Measurements from ENCODE around the gene THADA. TPM values are rescaled to one million over a fixed set of nuclear protein-coding genes. Genes with fewer than 3 reads are reported as not detected.

The THADA gene
- total and polyA plus RNA-seq, 2 donors: 11.8 to 20.6 TPM

DNA sequence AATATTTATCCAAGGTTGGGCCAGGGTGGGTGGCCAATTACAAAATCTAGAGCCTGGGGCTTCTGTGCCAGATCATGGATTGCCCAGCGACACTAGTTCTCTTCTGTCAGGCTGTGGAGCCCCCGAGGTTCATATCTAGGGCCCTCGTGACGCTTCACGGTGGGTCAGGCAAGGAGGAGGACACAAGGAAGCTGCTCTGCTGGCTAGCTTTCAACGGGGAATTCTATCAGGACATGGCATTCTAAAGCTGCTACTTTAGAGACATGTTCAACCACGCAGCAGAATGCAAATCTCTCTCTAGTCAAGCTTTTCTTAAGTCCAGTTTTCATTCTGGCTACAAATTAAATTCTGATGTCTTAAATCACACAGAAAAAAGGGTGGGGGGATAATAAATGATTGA is 180.2 kb downstream of the THADA start:
- peak overlapping the region in 1 of 2 donors; percentile 72 for H3K27ac ChIP-seq (ENCODE audit: low read depth in 1 of 2, low read length in 1 of 2)
- no peak for DNase-seq (ENCODE audit: low read depth in 6 of 9, low spot score in 9 of 9)
- peaks cover 5 to 16% of the 10 kb centered on the region in 2 donors for H3K4me1 ChIP-seq (ENCODE audit: control insufficient read depth in 2 of 2, insufficient read depth in 2 of 2, low read length in 2 of 2)
- no peak overlapping the region for H3K4me3 ChIP-seq (ENCODE audit: low read length in 2 of 2)
- no peaks in the 10 kb centered on the region for H3K27me3 ChIP-seq (ENCODE audit: control insufficient read depth in 2 of 2, insufficient read depth in 1 of 2, low read length in 1 of 2)
- H3K36me3 ChIP-seq (ENCODE audit: control insufficient read depth in 2 of 2, insufficient read depth in 2 of 2, low read length in 1 of 2): peaks cover 0 to 4% of the 10 kb centered on the region in 2 donors
- no peaks in the 10 kb centered on the region for H3K9me3 ChIP-seq (ENCODE audit: control insufficient read depth in 2 of 2, insufficient read depth in 1 of 2, low read length in 1 of 2)
- 85% methylated on average over 7 of the region's 7 CpGs for WGBS

DNA sequence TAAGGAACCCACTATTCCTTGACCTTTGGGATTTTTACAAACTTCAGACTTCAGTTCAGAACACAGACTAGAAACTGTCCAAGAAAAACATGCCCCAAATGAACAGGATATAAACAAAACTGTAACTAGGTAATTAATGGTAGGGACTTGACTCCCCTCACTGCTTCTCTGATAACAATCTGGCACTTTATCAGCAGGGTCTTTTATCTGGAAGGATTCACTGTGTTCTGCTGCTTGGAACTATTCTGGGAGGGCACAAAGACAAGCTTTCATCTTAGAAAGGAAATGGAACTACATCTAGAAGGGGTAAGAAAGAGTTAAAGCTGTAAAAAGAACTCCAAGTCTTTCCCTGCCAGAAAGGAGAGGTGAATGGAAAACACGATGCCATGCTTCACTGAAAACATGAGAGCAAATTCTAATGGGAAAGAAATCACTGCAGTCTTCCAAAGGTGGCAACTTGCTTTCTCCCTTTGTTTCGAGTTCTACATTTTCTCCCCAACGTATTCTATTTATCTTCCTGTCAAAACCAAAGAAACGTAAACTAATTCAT is 181.2 kb downstream of the THADA start:
- H3K27ac ChIP-seq (ENCODE audit: low read depth in 1 of 2, low read length in 1 of 2): no peak overlapping the region
- H3K36me3 ChIP-seq (ENCODE audit: control insufficient read depth in 2 of 2, insufficient read depth in 2 of 2, low read length in 1 of 2): peaks cover 0 to 4% of the 10 kb centered on the region in 2 donors
- DNase-seq (ENCODE audit: low read depth in 6 of 9, low spot score in 9 of 9): no peak
- H3K27me3 ChIP-seq (ENCODE audit: control insufficient read depth in 2 of 2, insufficient read depth in 1 of 2, low read length in 1 of 2): no peaks in the 10 kb centered on the region
- H3K4me3 ChIP-seq (ENCODE audit: low read length in 2 of 2): no peak overlapping the region
- H3K4me1 ChIP-seq (ENCODE audit: control insufficient read depth in 2 of 2, insufficient read depth in 2 of 2, low read length in 2 of 2): peaks cover 5 to 16% of the 10 kb centered on the region in 2 donors
- WGBS: 92% methylated on average over 4 of the region's 4 CpGs
- H3K9me3 ChIP-seq (ENCODE audit: control insufficient read depth in 2 of 2, insufficient read depth in 1 of 2, low read length in 1 of 2): no peaks in the 10 kb centered on the region

DNA sequence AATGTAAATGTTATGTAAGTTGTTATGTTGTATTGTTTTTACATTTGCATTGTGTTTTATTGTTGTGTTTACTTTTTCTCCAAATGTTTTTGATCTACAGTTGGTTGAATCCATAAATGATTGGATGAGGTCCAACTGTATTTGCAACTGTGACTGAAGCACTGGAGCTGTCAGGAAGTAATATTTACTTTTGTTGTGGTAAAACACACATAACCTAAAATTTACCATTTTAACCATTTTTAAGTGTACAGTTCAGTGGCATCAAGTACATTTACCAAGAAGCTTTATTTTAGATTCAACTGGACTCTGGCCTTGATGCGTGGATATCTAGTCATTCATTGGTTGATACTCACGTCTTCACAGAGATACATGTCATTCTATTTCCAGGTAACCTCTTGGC is 181.8 kb downstream of the THADA start:
- Histone ChIP-seq H3K36me3 (ENCODE audit: control insufficient read depth in 2 of 2, insufficient read depth in 2 of 2, low read length in 1 of 2) (peaks cover 0 to 4% of the 10 kb centered on the region in 2 donors), H3K4me3 (ENCODE audit: low read length in 2 of 2) (no peak overlapping the region), H3K4me1 (ENCODE audit: control insufficient read depth in 2 of 2, insufficient read depth in 2 of 2, low read length in 2 of 2) (peaks cover 5 to 14% of the 10 kb centered on the region in 2 donors), H3K27me3 (ENCODE audit: control insufficient read depth in 2 of 2, insufficient read depth in 1 of 2, low read length in 1 of 2) (no peaks in the 10 kb centered on the region), H3K9me3 (ENCODE audit: control insufficient read depth in 2 of 2, insufficient read depth in 1 of 2, low read length in 1 of 2) (no peaks in the 10 kb centered on the region), H3K27ac (ENCODE audit: low read depth in 1 of 2, low read length in 1 of 2) (no peak overlapping the region)
- no peak for DNase-seq (ENCODE audit: low read depth in 6 of 9, low spot score in 9 of 9)
- WGBS: 96% methylated on average over 2 of the region's 2 CpGs

DNA sequence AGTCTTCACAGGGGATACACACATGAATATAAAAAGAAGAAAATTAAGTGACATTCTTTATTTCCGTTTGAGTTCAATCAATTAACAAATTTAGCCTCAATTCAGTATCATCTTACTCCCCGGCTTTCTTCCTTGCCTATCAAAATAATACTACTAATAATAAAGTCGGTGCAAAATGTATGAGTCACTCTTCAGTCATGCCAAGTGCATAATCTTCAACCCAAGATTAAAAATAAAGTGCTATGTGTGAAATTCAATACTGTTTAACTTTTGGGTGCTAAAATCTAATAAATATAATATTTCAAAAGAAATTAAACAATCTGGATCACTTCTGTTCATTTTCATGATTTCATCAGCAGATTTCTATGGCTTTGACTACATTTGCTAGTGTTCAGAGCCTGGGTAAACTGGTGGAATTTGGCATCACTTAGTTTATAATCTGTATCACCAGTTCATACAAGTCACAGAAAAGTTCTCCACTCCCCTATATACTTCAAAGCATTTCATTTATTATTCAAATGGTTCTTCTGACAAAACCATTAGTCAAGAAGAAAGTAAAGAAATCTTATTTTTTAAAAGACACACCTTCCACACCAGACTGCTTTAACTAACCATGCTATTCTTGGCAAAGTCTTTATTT is 183.6 kb downstream of the THADA start:
- no peak overlapping the region for H3K27ac ChIP-seq (ENCODE audit: low read depth in 1 of 2, low read length in 1 of 2)
- 96% methylated on average over 3 of the region's 3 CpGs for WGBS

DNA sequence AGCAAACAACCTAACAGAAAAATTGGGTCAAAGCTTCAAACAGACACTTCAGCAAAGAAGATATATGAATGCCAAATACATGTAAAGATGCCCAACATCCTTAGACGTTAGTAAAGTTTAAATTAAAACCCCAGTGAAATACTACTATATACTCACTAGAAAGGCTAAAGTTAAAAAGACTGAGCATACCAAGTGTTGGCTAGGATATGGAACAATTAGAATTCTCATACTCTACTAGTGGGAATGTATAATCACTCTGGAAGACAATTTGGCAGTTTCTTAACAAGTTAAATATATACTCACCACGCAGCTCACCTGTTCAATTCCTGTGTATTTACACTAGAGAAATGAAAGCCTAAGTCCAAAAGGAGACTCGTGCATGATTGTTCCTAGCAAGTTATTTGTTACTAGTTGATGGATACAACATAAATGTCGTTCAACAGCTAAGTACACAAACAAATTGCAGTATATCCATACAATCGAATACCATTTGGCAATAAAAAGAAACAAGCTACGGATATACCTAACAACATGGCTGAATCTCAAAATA is 185.7 kb downstream of the THADA start:
- Histone ChIP-seq H3K4me1 (ENCODE audit: control insufficient read depth in 2 of 2, insufficient read depth in 2 of 2, low read length in 2 of 2) (peaks cover 4 to 5% of the 10 kb centered on the region in 2 donors), H3K27ac (ENCODE audit: low read depth in 1 of 2, low read length in 1 of 2) (no peak overlapping the region), H3K36me3 (ENCODE audit: control insufficient read depth in 2 of 2, insufficient read depth in 2 of 2, low read length in 1 of 2) (peaks cover 0 to under 1% of the 10 kb centered on the region in 2 donors), H3K9me3 (ENCODE audit: control insufficient read depth in 2 of 2, insufficient read depth in 1 of 2, low read length in 1 of 2) (no peaks in the 10 kb centered on the region), H3K27me3 (ENCODE audit: control insufficient read depth in 2 of 2, insufficient read depth in 1 of 2, low read length in 1 of 2) (no peaks in the 10 kb centered on the region), H3K4me3 (ENCODE audit: low read length in 2 of 2) (no peak overlapping the region)
- no peak for DNase-seq (ENCODE audit: low read depth in 6 of 9, low spot score in 9 of 9)
- 96% methylated on average over 6 of the region's 6 CpGs for WGBS

More for the DNA sequence above, 183.6 kb downstream of the THADA start:
- peaks cover 4 to 5% of the 10 kb centered on the region in 2 donors for H3K4me1 ChIP-seq (ENCODE audit: control insufficient read depth in 2 of 2, insufficient read depth in 2 of 2, low read length in 2 of 2)
- no peak for DNase-seq (ENCODE audit: low read depth in 6 of 9, low spot score in 9 of 9)
- no peak overlapping the region for H3K4me3 ChIP-seq (ENCODE audit: low read length in 2 of 2)
- peaks cover 0 to 4% of the 10 kb centered on the region in 2 donors for H3K36me3 ChIP-seq (ENCODE audit: control insufficient read depth in 2 of 2, insufficient read depth in 2 of 2, low read length in 1 of 2)
- H3K9me3 ChIP-seq (ENCODE audit: control insufficient read depth in 2 of 2, insufficient read depth in 1 of 2, low read length in 1 of 2): no peaks in the 10 kb centered on the region
- no peaks in the 10 kb centered on the region for H3K27me3 ChIP-seq (ENCODE audit: control insufficient read depth in 2 of 2, insufficient read depth in 1 of 2, low read length in 1 of 2)

DNA sequence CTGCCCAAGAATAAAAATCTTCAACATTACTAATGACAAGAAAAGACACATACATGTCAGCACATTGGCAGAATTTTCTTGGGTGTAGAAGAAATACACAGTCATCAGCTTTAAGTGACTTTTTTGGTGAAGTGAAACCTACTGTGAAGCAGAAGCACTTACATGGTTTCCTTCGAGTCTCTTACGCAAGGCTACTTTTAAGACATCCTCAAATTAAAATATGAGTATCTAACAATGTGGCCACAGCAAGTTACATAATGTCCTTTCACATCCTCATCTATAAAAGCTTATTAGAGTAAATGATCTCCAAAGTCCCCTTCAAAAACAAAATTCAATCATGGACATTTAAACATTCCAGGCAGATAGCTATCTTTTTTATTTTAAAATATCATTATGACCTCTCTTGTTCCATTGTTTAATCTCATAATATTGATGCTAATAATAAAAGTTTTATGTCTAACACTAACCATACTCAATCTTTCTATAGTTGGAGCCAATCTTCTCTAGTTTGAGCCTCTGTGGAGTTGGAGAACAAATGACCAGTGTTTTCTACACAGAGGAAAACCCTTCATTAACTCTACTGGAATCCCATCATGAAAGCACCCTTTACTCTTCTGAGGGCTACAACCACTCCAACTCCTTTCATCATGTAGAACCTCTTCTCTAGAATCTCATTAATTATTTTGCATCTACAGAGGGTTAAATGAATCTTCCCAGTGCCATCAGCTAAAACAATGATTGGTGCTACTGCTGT is 187.3 kb downstream of the THADA start:
- Histone ChIP-seq H3K27ac (ENCODE audit: low read depth in 1 of 2, low read length in 1 of 2) (peak overlapping the region in 1 of 2 donors; percentile 8), H3K9me3 (ENCODE audit: control insufficient read depth in 2 of 2, insufficient read depth in 1 of 2, low read length in 1 of 2) (no peaks in the 10 kb centered on the region), H3K27me3 (ENCODE audit: control insufficient read depth in 2 of 2, insufficient read depth in 1 of 2, low read length in 1 of 2) (no peaks in the 10 kb centered on the region), H3K36me3 (ENCODE audit: control insufficient read depth in 2 of 2, insufficient read depth in 2 of 2, low read length in 1 of 2) (no peaks in the 10 kb centered on the region), H3K4me1 (ENCODE audit: control insufficient read depth in 2 of 2, insufficient read depth in 2 of 2, low read length in 2 of 2) (peaks cover 0 to 4% of the 10 kb centered on the region in 2 donors), H3K4me3 (ENCODE audit: low read length in 2 of 2) (no peak overlapping the region)
- DNase-seq (ENCODE audit: low read depth in 6 of 9, low spot score in 9 of 9): no peak
- WGBS: 85% methylated on average over 2 of the region's 2 CpGs

DNA sequence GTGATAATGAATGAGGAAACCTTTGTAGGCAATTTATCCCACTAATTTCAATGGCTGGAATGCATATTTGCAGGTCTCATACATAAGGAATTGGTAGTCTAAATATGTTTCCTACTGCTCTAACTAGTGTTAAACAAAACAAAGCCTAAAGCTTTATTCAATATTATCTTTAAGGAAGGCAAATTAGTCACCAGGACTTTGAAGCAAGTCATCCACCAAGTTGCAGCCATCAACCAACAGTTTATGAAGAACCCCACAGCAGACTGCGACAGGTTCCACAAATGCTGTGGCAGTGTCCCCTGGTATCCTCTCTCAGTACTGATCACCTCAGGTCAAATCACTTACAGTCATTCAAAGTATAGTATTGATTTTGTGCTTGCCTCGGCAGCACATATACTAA is 187.9 kb downstream of the THADA start:
- H3K27me3 ChIP-seq (ENCODE audit: control insufficient read depth in 2 of 2, insufficient read depth in 1 of 2, low read length in 1 of 2): no peaks in the 10 kb centered on the region
- no peaks in the 10 kb centered on the region for H3K9me3 ChIP-seq (ENCODE audit: control insufficient read depth in 2 of 2, insufficient read depth in 1 of 2, low read length in 1 of 2)
- no peaks in the 10 kb centered on the region for H3K36me3 ChIP-seq (ENCODE audit: control insufficient read depth in 2 of 2, insufficient read depth in 2 of 2, low read length in 1 of 2)
- peak overlapping the region in 1 of 2 donors; percentile 8 for H3K27ac ChIP-seq (ENCODE audit: low read depth in 1 of 2, low read length in 1 of 2)
- peaks cover 0 to 4% of the 10 kb centered on the region in 2 donors for H3K4me1 ChIP-seq (ENCODE audit: control insufficient read depth in 2 of 2, insufficient read depth in 2 of 2, low read length in 2 of 2)
- no peak overlapping the region for H3K4me3 ChIP-seq (ENCODE audit: low read length in 2 of 2)
- 96% methylated on average over 2 of the region's 2 CpGs for WGBS
- DNase-seq (ENCODE audit: low read depth in 6 of 9, low spot score in 9 of 9): no peak

DNA sequence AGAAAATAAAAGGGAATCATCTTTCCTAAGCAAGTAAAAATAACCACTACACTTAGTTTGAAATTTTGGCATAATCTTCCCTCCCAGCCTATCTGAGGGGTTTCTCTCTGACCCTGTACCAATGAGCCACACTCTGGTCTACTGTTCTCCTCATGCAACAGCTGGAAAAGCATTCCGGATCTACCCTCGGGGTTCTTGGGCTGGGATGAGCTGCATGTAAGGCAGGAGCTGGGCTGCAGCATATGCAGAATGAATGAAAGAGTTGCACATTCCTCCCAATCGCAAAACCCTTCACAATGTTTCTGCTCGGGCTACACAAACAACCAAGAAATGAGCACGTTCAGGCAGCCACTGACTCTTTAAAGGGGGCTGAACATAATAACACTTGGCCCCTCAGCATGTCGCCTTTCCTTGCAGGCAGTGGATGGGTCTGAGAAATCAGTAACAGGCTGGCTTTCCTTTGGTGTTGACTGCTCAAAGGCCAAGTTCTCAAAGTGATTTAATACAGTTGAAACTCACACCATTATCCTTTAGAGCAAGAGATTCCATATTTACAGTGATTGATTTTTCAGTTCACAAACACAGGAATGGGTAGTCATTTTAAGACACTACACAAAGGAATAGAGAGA is 189.1 kb downstream of the THADA start:
- Histone ChIP-seq H3K36me3 (ENCODE audit: control insufficient read depth in 2 of 2, insufficient read depth in 2 of 2, low read length in 1 of 2) (no peaks in the 10 kb centered on the region), H3K4me1 (ENCODE audit: control insufficient read depth in 2 of 2, insufficient read depth in 2 of 2, low read length in 2 of 2) (peaks cover 0 to 4% of the 10 kb centered on the region in 2 donors), H3K9me3 (ENCODE audit: control insufficient read depth in 2 of 2, insufficient read depth in 1 of 2, low read length in 1 of 2) (no peaks in the 10 kb centered on the region), H3K4me3 (ENCODE audit: low read length in 2 of 2) (no peak overlapping the region), H3K27ac (ENCODE audit: low read depth in 1 of 2, low read length in 1 of 2) (no peak overlapping the region), H3K27me3 (ENCODE audit: control insufficient read depth in 2 of 2, insufficient read depth in 1 of 2, low read length in 1 of 2) (no peaks in the 10 kb centered on the region)
- 95% methylated on average over 6 of the region's 6 CpGs for WGBS
- no peak for DNase-seq (ENCODE audit: low read depth in 6 of 9, low spot score in 9 of 9)
